Pulmonary artery endothelial cell (primary cell): ENCODE measurements around the gene MEIOSIN. TPM values are rescaled to one million over a fixed set of nuclear protein-coding genes. Genes with fewer than 3 reads are reported as not detected.
A peak's percentile ranks its signal among the peaks of the same experiment; 100 is the strongest.
"Not testable (repeated sequence)": the region's sequence is repeated elsewhere in the genome, so short reads cannot be mapped to it uniquely, and the experiment has no call there.

Experiments used
- DNase-seq: peaks from one replicate; pipeline ENCODE4 v3.0.0-alpha.2; 2011; ENCODE audit warnings: low read depth, low spot score
- total RNA-seq: library from RNA; depleted of rRNA; stranded (reverse); fragments of >200 nt; gene quantifications from 2 replicates; pipeline ENCODE4 v1.2.3, GENCODE V29; 2014

MEIOSIN gene
- total RNA-seq, 1 donor from 2014 or later, result not detected

DNA sequence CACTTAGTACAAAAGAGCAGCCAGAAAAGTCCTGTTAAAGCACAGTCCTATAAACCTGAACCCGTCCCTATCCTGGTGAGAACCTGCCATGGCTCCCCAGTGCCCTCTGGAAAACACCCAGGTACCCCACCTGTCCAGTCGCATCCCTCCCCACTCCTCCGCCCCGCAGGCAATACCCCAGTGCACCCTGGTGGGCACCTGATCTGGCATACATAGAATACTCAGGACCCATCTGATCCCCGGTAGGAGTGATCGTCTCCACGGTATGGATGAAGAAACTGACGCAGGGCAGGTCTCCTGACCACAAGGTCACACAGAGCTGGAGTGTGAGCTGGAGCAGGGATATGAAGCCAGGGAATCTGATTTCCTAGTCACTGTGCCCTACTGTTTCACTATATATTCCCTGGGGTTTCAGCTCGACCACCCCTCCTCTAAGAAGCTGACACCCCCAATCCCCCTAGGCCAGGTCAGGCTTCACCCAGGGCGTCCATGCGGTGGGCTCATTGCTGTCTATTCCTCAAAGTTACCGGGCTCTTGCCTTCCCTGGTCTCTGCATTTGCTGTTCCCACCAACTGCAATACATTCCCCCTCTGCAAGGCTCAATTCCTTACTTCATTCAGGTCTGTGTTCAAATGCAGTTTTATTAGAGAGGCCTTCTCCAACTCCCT, 15.1 kb upstream of the MEIOSIN start:
- DNase-seq, result no peak

DNA sequence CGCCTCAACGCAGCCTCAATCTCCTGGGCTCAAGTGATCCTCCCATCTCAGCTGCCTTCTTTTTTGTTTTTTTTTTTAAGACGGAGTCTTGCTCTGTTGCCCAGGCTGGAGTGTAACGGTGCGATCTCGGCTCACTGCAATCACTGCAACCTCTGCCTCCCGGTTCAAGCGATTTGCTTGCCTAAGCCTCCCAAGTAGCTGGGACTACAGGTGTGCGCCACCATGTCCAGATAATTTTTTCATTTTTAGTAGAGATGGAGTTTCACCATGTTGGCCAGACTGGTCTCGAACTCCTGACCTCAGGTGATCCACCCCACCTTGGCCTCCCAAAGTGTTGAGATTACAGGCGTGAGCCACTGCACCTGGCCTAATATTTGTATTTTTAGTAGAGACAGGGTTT, 13.2 kb upstream of the MEIOSIN start:
- not testable (repeated sequence) for DNase-seq

DNA sequence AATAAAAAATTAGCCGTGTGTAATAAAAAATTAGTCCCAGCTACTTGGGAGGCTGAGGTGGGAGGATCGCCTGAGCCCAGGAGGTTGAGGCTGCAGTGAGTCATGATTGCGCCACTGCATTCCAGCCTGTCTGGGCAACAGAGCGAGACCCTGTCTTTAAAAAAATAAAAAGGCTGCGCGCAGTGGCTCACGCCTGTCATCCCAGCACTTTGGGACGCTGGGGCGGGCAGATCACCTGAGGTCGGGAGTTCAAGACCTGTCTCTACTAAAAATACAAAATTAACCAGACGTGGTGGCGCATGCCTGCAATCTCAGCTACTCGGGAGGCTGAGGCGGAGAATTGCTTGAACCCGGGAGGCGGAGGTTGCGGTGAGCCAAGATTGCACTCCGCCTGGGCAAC, 4.6 kb upstream of the MEIOSIN start:
- DNase-seq, result not testable (repeated sequence)

DNA sequence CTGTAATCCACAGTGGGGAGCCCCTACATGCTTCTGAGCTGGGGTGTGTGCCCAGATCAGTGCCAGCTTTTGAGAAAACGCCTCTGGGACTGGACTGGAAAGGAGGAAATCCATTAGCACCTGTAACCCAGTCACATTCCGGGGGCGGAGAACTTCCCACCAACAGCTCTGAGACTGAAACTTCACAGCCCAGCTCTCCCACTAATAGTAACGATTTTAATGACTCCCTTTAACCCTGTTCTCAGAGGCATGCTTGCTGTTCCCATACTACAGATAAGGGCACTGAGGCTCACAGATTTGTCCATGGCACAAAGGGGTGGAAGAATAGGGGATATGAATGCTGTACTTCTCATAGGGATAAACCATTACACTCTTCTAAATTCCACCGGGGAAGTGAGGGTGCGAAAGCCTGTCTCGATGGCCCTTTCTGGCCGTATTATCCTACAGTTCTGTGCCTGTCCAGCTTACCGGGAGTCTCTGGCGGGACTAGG, 3.4 kb upstream of the MEIOSIN start:
- DNase-seq, result no peak

DNA sequence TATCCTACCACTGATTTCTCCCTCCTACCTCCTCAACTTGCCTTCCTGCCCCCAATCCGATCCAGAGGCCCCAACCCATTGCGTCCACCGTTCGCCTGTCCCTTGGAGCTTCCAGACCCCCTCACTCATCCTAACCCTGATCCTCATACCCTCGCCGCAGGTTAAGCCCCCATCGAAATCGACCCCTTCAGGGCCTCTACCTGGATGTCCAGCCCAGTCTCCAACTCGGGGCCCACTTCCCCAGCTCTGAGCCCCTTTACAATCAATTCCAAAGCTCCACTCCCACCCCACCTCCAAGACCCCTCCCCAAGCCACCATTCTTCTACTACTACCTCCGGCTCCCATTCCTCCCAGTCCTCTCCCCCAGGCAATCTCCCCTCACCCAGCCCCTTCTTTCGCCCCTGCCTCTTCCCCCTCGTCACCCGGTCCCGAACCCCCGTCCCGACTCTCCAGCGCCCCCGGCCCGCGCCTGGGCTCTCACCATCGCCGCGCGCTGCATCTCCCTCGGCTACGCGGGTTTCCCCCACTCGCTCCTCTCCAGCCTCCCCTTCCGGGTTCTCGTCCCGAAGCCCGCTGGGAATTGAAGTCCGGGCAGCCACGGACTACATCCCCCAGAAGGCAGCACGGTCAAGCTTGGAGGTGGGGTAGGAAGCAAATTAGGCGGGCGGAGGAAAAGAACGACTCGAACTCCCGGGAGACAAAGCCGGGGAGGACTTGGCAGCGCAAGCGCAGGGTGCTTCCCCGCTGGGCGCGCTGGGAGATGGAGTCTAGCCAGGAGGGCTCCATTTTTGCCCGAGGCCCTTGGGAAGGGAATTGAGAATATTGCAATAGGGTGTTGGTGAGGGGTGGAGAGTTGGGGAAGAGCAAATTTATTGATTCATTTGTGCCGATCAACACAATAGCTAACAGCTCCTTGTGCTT, 2.6 kb upstream of the MEIOSIN start, which contains the start of gene FBXO46:
FBXO46 (minus strand) TSS at position 529 of the 921 bp plus-strand sequence. CDS start 17,401 bp downstream, outside the sequence.
- peak; percentile 94 for DNase-seq

DNA sequence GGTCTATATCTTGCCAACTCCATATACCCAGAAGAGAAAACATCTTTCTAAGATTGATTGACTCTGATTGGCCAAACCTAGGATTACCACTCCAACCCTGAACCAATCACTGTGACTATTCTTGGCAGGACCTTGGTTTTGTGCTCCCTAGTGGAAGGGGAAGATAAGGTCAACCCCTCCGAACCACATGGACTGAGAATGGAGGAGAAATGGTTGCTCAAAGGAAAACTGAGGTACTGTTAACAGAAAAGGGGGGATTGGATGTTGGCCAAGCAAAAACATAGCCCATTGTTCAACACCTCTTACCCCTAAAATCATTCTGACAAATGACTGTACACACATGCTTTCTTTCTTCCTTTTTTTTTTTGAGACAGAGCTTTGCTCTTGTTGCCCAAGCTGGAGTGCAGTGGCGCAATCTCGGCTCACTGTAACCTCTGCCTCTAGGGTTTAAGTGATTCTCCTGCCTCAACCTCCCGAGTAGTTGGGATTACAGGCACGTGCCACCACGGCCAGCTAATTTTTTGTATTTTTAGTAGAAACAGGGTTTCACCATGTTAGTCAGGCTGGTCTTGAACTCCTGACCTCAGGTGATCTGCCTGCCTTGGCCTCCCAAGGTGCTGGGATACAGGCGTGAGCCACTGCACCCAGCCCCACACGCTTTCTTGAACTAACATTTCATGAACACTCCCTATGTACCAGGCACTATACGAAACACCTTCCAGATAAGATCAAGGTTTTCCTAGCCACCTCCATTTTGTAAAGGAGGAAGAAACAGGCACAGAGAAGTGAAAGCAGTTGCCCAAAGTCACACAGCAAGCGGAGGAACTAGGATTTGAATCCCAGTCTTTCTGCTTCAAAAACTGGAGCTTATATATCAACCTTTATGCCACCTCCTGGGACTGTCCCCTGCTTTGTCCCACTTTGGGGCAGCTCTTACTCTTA, 6.5 kb downstream of the MEIOSIN start:
- DNase-seq, result no peak

DNA sequence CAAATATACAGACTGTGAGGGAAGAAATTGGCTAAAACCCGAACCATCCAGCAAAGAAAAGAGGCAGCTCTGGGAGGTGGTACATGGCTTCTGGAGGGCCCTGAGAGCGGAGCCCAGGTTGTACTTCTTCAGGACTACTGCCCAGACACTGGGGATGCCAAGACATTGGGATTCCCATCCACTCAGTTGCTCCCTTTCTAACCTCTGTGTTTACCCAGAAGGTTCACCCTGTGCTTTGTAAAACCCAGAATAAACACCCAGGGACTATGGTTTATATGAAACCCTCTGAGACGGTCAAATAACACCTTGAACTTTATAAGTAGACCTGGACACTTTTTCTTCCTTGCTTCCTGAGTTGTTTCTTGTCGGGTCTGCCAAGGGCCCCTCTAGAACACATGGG, 9.7 kb downstream of the MEIOSIN start:
- no peak for DNase-seq

DNA sequence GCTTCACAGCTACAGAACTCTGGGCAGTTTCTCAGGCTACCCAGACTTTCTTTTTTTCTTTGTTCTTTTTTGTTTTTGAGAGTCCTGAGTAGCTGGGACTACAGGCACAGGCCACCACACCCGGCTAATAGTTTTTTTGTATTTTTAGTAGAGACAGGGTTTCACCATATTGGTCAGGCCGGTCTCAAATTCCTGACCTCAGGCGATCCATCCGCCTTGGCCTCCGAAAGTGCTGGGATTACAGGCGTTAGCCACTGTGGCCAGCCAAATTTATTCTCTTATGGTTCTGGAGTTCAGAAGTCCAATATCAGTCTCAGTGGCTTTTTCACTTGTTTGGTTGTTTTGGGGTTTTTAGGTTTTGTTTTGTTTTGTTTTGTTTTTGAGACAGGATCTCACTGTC, 12.4 kb downstream of the MEIOSIN start:
- no peak for DNase-seq

DNA sequence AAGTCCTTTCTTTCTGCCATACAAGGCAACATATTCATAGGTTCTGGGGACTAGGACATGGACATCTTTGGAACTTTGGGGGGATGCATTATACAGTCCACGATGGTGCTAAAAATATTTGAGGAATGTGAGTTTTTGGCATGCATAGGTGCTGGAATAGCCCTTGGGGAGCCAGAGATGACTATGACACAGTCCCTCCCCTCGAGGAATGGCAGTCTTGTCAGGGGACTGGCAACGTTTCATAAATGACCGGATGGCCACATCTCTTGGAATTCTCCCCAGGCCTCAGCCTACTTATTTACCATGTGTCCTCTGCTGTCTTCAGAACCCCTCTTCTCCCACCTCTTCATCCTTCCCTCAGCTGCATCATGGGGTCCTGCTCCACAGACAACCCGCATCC, 13.6 kb downstream of the MEIOSIN start:
- no peak for DNase-seq

DNA sequence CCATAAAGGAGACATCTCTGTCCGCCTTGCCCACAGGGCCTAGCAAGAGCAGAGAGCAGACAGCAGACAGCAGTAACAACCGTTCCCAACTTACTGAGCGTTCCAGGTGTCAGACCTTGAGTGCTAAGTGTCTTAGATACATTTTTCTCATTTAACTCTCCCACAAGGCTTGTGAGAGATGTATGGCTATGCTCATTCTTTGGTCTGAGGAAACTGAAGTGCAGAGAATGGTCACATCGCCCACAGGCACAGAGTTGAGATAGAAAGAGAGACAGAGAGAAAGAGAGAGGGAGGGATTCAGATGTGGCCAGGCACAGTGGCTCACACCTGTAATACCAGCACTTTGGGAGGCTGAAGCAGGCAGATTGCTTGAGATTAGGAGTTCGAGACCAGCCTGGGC, 14.3 kb downstream of the MEIOSIN start:
- no peak for DNase-seq

DNA sequence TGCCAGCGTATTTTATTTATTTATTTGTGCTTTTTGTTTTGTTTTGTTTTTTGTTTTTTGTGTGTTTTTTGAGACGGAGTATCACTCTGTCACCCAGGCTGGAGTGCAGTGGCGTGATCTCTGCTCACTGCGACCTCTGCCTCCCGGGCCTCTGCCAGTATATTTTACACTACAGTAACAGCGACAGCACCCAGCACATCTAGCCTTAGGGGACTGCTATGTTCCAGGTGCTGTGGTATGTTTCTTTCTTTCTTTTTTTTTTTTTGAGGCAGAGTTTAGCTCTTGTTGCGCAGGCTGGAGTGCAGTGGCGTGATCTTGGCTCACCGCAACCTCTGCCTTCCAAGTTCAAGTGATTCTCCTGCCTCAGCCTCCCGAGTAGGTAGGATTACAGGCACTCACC, 18.2 kb downstream of the MEIOSIN start:
- DNase-seq, result not testable (repeated sequence)

DNA sequence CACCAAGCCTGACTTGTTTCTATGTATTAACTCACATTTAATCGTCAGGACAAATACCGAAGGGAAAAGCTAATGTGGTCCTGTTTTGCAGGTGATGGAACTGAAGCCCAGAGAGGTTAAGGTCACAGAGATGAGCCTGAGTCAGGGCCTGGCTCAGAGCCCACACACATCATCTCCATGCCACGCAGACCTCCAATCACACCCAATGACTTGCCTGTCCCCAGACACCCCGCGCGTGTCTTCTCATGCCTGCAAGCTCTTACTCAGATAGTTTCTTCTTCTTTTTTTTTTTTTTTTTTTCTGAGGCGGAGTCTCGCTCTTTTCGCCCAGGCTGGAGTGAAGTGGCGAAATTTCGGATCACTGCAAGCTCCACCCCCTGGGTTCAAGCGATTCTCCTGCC, 19.4 kb downstream of the MEIOSIN start:
- no peak for DNase-seq

DNA sequence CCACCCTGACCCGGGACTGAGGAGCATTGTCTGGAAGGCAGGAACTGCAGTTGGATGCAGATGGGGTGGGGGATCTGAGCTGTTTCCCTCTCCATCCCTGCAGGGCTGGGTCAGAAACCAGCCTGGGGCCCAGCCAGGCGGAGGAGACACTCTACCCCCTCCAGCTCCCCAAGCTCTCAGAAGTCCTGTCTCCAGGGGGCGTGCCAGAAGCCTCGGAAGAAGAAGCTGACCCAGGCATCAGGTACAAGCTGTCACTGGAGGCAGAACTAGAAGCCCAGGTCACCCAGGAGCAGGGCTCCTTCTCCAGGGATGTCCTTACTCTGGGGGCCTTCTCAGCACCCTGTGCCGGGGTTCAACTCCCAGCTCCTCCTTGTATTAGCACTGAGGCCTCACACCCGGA, 20.3 kb downstream of the MEIOSIN start:
- DNase-seq, result no peak

DNA sequence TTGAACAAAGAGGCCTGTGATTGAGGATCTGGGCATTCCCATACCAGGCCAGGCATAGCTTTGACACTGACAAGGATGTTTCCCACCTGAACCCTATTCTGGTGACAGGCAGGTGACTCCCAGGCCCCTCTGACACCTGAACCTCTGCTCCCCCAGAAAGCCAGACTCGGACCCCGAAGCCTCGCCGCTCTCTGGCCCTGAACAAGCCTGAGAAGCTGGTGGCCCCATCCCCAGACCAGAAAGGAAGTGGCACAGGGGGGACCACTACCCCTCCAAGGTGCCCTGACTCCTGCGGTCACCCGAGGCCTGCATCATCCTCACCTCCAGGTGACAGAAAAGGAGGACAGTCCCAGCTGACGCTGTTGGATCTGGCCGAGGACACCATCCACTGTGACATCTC, 21.1 kb downstream of the MEIOSIN start:
- no peak for DNase-seq

DNA sequence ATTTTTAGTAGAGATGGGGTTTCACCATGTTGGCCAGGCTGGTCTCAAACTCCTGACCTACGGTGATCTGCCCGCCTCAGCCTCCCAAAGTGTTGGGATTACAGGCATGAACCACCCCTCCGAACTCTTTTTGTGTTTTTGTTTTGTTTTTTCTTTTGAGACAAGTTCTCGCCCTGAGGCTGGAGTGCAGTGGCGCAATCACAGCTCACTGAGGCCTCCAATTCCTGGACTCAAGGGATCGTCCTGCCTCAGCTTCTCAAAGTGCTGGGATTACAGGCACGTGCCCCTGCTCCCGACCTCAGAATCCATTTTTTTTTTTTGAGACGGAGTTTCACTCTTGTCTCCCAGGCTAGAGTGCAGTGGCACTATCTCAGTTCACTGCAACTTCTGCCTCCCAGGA, 24.5 kb downstream of the MEIOSIN start:
- no peak for DNase-seq

DNA sequence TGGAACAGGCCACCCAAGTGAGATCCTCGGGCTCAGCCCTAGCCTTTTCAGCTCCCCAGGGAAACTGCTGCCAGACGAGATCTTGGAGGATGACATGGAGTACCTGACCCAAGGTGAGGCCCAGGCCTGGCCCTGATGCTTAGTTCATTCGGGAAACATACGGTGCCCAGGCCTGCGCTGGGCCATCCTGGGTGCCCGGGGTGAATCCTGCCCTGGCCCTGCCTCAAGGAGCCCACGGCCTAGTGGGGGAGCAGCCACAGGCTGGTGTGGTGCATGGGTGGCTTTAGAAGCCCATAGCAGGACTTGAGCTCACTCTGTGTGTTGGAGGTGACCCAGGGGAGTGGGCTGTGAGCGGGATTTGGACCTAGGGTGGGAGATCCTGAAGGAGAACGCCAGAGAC, 25.7 kb downstream of the MEIOSIN start:
- no peak for DNase-seq

DNA sequence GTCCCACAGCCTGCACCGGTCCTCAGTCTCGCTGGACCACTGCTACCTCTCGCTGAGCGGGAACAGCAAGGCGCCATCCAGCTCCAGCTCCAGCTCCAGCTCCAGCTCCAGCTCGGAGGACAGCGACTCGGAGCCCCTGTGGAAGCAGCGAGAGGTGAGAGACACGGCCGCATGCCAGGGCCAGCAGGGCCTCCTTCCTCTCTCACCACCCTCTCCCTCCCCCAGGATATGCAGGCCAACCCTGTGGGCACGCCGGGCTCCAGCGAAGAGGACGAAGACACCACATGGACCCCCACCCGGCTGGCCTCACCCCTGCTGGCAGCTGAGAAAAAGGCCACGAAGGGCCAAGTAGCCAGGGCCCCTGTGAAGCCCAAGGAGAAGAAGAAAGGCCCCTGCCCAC, 28.5 kb downstream of the MEIOSIN start:
- no peak for DNase-seq

DNA sequence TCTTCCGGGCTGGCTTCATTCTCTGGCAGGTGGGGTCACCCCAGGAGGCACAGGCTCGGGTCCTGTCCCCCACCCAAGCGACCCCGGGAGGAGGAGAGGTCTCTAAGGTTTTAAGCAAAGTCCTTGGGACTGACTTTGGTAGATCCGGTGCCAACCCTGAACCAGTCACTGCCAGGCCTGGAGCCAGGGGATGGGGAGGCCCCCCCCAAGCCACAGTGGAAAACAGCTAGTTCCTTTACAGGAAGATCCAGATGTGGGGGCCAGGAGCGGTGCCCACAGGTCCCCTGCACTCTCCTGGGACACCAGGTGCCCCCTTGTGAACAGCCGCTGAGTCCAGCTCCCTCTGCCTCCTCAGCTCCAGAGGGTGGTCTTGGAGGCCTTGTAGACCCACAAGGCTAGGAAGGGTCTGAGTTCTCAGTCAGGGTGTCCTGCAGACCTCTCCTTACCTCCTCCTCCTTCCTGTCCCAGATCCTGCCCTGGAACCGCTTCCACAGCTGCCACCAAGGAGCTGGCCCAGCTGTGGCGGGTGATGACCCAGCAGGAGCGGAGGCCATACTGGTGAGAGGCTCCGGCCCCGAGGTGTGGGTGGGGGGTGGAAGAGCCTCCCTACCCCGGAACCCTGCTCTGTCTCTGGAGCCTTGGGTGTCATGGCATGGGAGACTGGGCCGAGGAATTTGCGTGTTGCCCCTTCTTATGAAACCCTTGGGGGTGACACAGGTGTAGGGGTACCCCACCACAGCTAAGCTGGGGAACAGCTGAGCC, 29.8 kb downstream of the MEIOSIN start:
- DNase-seq, result no peak

DNA sequence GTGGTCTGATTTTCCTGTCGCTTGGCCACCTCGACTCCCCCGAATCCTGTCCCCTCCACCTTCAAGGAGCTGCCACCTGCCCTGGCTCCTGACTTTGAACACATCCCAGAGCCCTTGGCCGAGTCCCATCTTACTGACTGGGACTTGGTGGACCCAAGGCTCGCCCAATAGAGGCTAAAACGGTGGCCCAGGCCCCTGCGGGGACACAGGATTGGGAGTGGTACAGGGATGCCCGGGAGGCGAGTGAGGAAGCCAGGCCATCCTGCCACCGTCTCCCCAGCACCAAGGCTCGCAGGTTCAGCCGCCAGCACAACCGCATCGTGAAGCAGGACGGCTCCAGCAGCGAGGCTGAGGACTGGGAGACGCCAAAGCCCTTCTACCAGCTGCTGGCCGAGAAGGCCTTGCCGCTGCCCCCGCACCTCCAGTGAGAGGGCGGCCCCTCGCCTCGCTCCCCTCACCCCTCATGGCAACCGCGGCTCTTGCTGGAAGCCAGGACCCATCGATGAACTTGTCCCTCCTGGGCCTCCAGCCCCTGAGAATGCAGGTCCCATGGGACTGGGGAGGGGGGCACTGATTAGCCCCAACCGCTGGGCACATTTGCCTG, 30.6 kb downstream of the MEIOSIN start:
- no peak for DNase-seq

DNA sequence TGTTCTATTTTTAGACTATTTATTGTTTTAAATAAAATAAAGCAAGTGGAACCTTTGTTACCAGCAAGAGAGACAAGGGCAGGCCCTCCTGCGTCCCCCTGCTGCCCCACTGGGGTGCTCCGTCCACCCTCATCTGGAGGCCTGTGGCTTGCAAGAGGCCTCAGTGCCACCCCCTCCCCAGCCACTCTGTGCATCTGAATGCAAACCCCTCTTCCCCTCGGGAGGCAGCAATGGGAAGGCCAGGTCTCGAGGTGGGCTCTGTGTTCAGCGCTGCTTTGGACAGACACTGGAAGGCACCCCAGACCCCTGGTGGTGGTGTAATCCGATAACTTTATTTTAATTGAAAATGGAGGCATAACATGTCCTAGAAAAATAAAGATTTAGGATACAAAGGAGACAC, 31.2 kb downstream of the MEIOSIN start:
- no peak for DNase-seq
